ENCODE measurements around the gene CLEC4M.
"Not testable (repeated sequence)": the region's sequence is repeated elsewhere in the genome, so short reads cannot be mapped to it uniquely, and the experiment has no call there.

CLEC4M gene

GRCh38 chr19:7757358-7757757 lies 5.7 kb upstream of the CLEC4M start:
- Histone ChIP-seq H3K27me3 (replicated peaks; ENCODE audit: control insufficient read depth, insufficient read depth, low read length) (no peaks in the 10 kb centered on the region), H3K9me3 (ENCODE audit: control insufficient read depth, low read length) (peaks cover 54% of the 10 kb centered on the region), H3K36me3 (ENCODE audit: control insufficient read depth, insufficient read depth, low read length, severe bottlenecking) (no peaks in the 10 kb centered on the region), H3K4me1 (ENCODE audit: control insufficient read depth, insufficient read depth, low read length) (no peaks in the 10 kb centered on the region), H3K9ac (ENCODE audit: low read length) (no peak overlapping the region), H3K4me3 (ENCODE audit: low read length) (no peak overlapping the region)
- no peak for DNase-seq (ENCODE audit: low read depth)

DNA sequence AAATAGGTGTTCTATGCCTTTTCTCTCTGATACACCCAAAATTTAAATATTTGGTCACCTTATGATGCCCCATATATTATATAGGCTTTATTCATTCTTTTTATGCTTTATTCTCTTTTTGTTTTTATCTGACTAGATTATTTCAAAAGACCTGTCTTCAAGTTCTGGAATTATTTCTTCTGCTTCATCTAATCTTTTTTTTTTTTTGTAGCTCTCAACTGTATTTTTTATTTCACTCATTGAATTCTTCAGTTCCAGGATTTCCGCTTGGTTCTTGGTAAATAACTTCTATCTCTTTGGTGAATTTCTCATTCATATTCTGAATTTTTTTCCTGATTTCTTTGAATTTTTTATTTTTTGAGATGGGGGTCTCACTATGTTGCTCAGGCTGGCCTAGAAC lies 3.9 kb upstream of the CLEC4M start:
- Histone ChIP-seq H3K9me3 (ENCODE audit: control insufficient read depth, low read length) (peaks cover 54% of the 10 kb centered on the region), H3K4me3 (ENCODE audit: low read length) (no peak overlapping the region), H3K4me1 (ENCODE audit: control insufficient read depth, insufficient read depth, low read length) (no peaks in the 10 kb centered on the region), H3K9ac (ENCODE audit: low read length) (no peak overlapping the region), H3K27me3 (replicated peaks; ENCODE audit: control insufficient read depth, insufficient read depth, low read length) (peaks cover 8% of the 10 kb centered on the region), H3K36me3 (ENCODE audit: control insufficient read depth, insufficient read depth, low read length, severe bottlenecking) (no peaks in the 10 kb centered on the region)
- no peak for DNase-seq (ENCODE audit: low read depth)

DNA sequence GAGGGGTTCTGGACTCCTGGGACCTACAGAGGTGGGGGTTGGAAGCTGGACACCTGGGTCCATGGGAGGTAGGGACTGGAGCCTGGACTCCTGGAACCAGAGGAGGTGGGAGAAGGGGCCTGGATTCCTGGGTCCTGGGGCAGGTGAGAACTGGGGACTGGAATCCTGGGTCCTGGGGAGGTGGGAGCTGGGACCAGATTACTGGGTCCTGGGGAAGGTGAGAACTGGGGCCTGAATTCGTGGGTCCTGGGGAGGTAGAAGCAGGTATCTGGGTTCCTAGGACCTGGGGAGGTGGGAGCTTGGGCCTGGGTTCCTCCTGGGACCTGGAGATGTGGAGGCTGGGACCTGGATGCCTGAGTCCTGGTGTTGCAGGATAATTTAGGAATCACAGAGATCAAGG lies 653 bp downstream of the CLEC4M start:
- Histone ChIP-seq H3K4me3 (ENCODE audit: low read length) (no peak overlapping the region), H3K4me1 (ENCODE audit: control insufficient read depth, insufficient read depth, low read length) (no peaks in the 10 kb centered on the region), H3K9ac (ENCODE audit: low read length) (no peak overlapping the region), H3K36me3 (ENCODE audit: control insufficient read depth, insufficient read depth, low read length, severe bottlenecking) (no peaks in the 10 kb centered on the region), H3K27me3 (replicated peaks; ENCODE audit: control insufficient read depth, insufficient read depth, low read length) (peaks cover 33% of the 10 kb centered on the region), H3K9me3 (ENCODE audit: control insufficient read depth, low read length) (peaks cover 18% of the 10 kb centered on the region)
- DNase-seq (ENCODE audit: low read depth): no peak

DNA sequence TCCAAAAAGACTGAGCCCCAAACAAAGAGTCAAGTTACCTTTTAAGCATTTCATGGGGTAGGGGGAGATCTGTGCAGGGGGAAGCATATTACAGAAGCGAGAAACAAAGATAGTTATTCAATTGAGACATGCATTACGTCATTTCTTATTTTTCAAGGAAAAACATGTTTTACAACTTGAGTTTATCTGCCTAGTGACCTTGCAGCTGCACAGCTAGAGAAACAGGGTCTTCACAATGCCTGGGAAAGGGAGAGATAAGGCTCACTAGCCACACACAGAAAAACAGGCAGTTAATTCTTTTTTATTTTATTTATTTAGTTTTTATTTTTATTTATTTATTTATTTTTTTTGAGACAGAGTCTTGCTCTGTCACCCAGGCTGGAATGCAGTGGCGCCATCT lies 1.1 kb downstream of the CLEC4M start:
- peaks cover 35% of the 10 kb centered on the region for H3K27me3 ChIP-seq (replicated peaks; ENCODE audit: control insufficient read depth, insufficient read depth, low read length)
- not testable (repeated sequence) for H3K36me3 ChIP-seq (ENCODE audit: control insufficient read depth, insufficient read depth, low read length, severe bottlenecking); DNase-seq (ENCODE audit: low read depth); H3K9ac ChIP-seq (ENCODE audit: low read length); H3K4me1 ChIP-seq (ENCODE audit: control insufficient read depth, insufficient read depth, low read length); H3K4me3 ChIP-seq (ENCODE audit: low read length)
- H3K9me3 ChIP-seq (ENCODE audit: control insufficient read depth, low read length): peaks cover 13% of the 10 kb centered on the region

GRCh38 chr19:7765043-7765442 lies 2.0 kb downstream of the CLEC4M start:
- H3K36me3 ChIP-seq (ENCODE audit: control insufficient read depth, insufficient read depth, low read length, severe bottlenecking); H3K4me3 ChIP-seq (ENCODE audit: low read length): not testable (repeated sequence)
- H3K27me3 ChIP-seq (replicated peaks; ENCODE audit: control insufficient read depth, insufficient read depth, low read length): peaks cover 41% of the 10 kb centered on the region

GRCh38 chr19:7766535-7766934 lies 3.5 kb downstream of the CLEC4M start:
- Histone ChIP-seq H3K36me3 (ENCODE audit: control insufficient read depth, insufficient read depth, low read length, severe bottlenecking) (no peaks in the 10 kb centered on the region), H3K27me3 (replicated peaks; ENCODE audit: control insufficient read depth, insufficient read depth, low read length) (peaks cover 45% of the 10 kb centered on the region), H3K9ac (ENCODE audit: low read length) (no peak overlapping the region), H3K4me1 (ENCODE audit: control insufficient read depth, insufficient read depth, low read length) (no peaks in the 10 kb centered on the region), H3K4me3 (ENCODE audit: low read length) (no peak overlapping the region), H3K9me3 (ENCODE audit: control insufficient read depth, low read length) (peaks cover 4% of the 10 kb centered on the region)
- DNase-seq (ENCODE audit: low read depth): no peak

More at GRCh38 chr19:7765043-7765442, 2.0 kb downstream of the CLEC4M start:
- not testable (repeated sequence) for H3K4me1 ChIP-seq (ENCODE audit: control insufficient read depth, insufficient read depth, low read length); H3K9ac ChIP-seq (ENCODE audit: low read length); DNase-seq (ENCODE audit: low read depth); H3K9me3 ChIP-seq (ENCODE audit: control insufficient read depth, low read length)

GRCh38 chr19:7767487-7767886 lies 4.4 kb downstream of the CLEC4M start:
- no peaks in the 10 kb centered on the region for H3K4me1 ChIP-seq (ENCODE audit: control insufficient read depth, insufficient read depth, low read length)
- no peak overlapping the region for H3K9ac ChIP-seq (ENCODE audit: low read length)
- H3K9me3 ChIP-seq (ENCODE audit: control insufficient read depth, low read length): no peaks in the 10 kb centered on the region
- no peak overlapping the region for H3K4me3 ChIP-seq (ENCODE audit: low read length)
- no peaks in the 10 kb centered on the region for H3K36me3 ChIP-seq (ENCODE audit: control insufficient read depth, insufficient read depth, low read length, severe bottlenecking)
- DNase-seq (ENCODE audit: low read depth): no peak
- H3K27me3 ChIP-seq (replicated peaks; ENCODE audit: control insufficient read depth, insufficient read depth, low read length): peaks cover 48% of the 10 kb centered on the region

DNA sequence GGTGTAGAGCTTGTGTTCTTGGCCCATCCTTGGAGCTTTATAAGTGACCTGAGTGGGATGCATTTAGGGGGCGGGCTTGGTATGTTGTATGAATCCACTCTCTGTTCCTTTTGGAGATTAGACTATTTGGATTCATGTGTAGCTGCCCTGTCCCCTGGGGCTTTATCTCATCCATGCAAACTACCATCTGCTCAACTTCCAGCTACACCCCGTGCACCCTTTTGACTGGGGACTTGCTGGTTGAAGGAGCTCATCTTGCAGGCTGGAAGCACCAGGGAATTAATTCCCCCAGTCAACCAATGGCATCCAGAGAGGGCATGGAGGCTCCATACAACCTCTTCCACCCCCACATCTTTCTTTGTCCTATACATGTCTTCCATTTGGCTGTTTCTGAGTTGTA lies 6.1 kb downstream of the CLEC4M start:
- H3K9me3 ChIP-seq (ENCODE audit: control insufficient read depth, low read length): no peaks in the 10 kb centered on the region
- H3K27me3 ChIP-seq (replicated peaks; ENCODE audit: control insufficient read depth, insufficient read depth, low read length): peaks cover 49% of the 10 kb centered on the region
- no peaks in the 10 kb centered on the region for H3K4me1 ChIP-seq (ENCODE audit: control insufficient read depth, insufficient read depth, low read length)
- no peak overlapping the region for H3K4me3 ChIP-seq (ENCODE audit: low read length)
- no peak for DNase-seq (ENCODE audit: low read depth)
- H3K9ac ChIP-seq (ENCODE audit: low read length): no peak overlapping the region
- no peaks in the 10 kb centered on the region for H3K36me3 ChIP-seq (ENCODE audit: control insufficient read depth, insufficient read depth, low read length, severe bottlenecking)

DNA sequence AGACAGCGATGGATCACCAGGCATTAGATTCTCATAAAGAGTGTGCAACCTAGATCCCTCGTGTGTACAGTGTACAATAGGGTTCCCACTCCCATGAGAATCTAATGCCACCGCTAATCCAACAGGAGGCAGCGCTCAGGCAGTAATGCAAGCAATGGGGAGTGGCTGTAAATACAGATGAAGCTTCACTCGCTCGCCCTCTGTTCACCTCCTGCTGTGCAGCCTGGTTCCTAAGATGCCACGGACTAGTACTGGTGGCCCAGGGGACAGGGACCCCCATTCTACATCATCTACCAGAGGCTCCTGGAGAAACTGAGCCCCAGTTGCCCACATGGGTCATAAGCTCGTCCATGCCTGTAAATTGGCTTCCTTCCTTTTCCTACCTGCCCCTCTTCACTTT lies 8.0 kb downstream of the CLEC4M start:
- Histone ChIP-seq H3K9ac (ENCODE audit: low read length) (no peak overlapping the region), H3K27me3 (replicated peaks; ENCODE audit: control insufficient read depth, insufficient read depth, low read length) (peaks cover 50% of the 10 kb centered on the region), H3K9me3 (ENCODE audit: control insufficient read depth, low read length) (peaks cover 1% of the 10 kb centered on the region), H3K4me3 (ENCODE audit: low read length) (no peak overlapping the region), H3K4me1 (ENCODE audit: control insufficient read depth, insufficient read depth, low read length) (no peaks in the 10 kb centered on the region), H3K36me3 (ENCODE audit: control insufficient read depth, insufficient read depth, low read length, severe bottlenecking) (no peaks in the 10 kb centered on the region)
- no peak for DNase-seq (ENCODE audit: low read depth)

- Histone ChIP-seq H3K9me3 (ENCODE audit: control insufficient read depth, low read length) (peaks cover 2% of the 10 kb centered on the region), H3K36me3 (ENCODE audit: control insufficient read depth, insufficient read depth, low read length, severe bottlenecking) (no peaks in the 10 kb centered on the region), H3K4me1 (ENCODE audit: control insufficient read depth, insufficient read depth, low read length) (no peaks in the 10 kb centered on the region), H3K4me3 (ENCODE audit: low read length) (no peak overlapping the region), H3K27me3 (replicated peaks; ENCODE audit: control insufficient read depth, insufficient read depth, low read length) (peaks cover 40% of the 10 kb centered on the region), H3K9ac (ENCODE audit: low read length) (no peak overlapping the region)
- DNase-seq (ENCODE audit: low read depth): no peak
Observed at GRCh38 chr19:7772752-7773291, 9.8 kb downstream of the CLEC4M start.

GRCh38 chr19:7773841-7774240 lies 10.8 kb downstream of the CLEC4M start:
- Histone ChIP-seq H3K4me1 (ENCODE audit: control insufficient read depth, insufficient read depth, low read length) (no peaks in the 10 kb centered on the region), H3K27me3 (replicated peaks; ENCODE audit: control insufficient read depth, insufficient read depth, low read length) (peaks cover 41% of the 10 kb centered on the region), H3K9ac (ENCODE audit: low read length) (no peak overlapping the region), H3K9me3 (ENCODE audit: control insufficient read depth, low read length) (peaks cover 2% of the 10 kb centered on the region), H3K36me3 (ENCODE audit: control insufficient read depth, insufficient read depth, low read length, severe bottlenecking) (no peaks in the 10 kb centered on the region), H3K4me3 (ENCODE audit: low read length) (no peak overlapping the region)
- DNase-seq (ENCODE audit: low read depth): no peak

DNA sequence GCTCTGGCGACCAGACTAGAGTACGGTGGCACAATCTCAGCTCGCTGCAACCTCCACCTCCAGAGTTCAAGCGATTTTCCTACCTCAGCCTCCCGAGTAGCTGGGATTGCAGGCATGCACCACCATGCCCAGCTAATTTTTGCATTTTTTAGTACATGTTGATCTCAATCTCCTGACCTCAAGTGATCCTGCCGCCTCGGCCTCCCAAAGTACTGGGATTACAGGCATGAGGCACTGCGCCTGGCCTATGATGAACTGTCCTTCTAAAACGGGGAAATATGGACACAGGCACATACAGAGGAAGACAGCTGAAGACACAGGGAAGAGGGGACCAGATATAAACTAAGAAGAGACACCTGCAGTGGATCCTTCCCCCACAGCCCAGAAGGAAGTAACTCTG lies 12.7 kb downstream of the CLEC4M start:
- no peak overlapping the region for H3K4me3 ChIP-seq (ENCODE audit: low read length)
- H3K9ac ChIP-seq (ENCODE audit: low read length): no peak overlapping the region
- H3K36me3 ChIP-seq (ENCODE audit: control insufficient read depth, insufficient read depth, low read length, severe bottlenecking): no peaks in the 10 kb centered on the region
- H3K27me3 ChIP-seq (replicated peaks; ENCODE audit: control insufficient read depth, insufficient read depth, low read length): peaks cover 48% of the 10 kb centered on the region
- H3K4me1 ChIP-seq (ENCODE audit: control insufficient read depth, insufficient read depth, low read length): no peaks in the 10 kb centered on the region
- DNase-seq (ENCODE audit: low read depth): no peak
- peaks cover 7% of the 10 kb centered on the region for H3K9me3 ChIP-seq (ENCODE audit: control insufficient read depth, low read length)

Data from adipocyte (in vitro differentiated cells).